NOMO-1 (cell line): Measurements from ENCODE around the gene KCNV2.

Source experiments
- DNase-seq, 2 experiments: peaks; one replicate each; lab custom pipeline; 2025; ENCODE audit not compliant: unreplicated experiment in 2 of 2; lab: John Stamatoyannopoulos, UW

Gene KCNV2

DNA sequence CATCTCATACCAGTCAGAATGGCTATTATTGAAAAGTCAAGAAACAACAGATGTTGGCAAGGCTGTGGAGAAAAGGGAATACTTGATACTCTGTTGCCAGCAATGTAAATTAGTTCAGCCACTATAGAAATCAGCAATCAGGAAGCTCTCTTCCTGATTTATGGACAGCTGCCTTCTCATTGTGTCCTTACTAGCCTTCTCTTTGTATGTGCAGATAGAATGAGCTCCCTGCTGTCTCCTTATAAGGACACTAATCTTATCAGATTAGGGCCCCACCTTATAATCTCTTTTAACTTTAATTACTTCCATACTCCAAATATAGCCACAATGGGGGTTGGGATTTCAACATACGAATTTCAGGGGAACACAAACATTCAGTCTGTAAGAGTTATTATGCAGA is 38.0 kb downstream of the KCNV2 start:
- no peak for DNase-seq

DNA sequence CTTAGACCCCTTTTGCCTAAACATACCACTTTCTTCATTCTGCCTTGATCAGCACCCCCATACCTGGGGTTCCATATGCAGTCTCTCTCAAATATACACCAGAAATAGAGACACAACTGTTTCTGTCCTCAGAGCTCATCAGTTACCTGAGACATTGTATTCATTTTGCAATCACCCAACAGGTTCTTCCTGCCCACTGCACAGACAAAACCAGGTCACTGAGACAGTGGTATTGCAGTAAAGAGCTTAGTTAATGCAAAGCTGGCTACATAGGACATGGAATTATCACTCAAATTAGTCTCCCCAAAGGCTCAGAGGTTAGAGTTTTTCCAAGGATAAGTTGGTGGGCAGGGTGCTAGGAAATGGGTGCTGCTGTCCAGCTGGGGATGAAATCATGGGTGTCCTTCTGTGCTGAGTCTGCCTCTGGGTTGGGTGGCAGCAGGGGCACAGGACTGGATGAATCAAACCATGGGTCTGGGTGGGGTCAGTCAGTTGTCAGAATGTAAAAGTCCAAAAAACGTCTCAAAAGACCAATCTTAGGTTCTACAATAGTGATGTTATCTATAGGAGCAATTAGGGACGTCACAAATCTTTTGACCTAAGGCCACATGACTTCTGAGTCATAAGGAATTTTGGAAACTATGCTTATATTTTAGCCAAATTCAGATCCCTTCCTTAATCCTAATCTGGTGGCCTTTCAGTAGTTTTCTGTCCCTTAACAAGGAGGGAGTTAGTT is 41.0 kb downstream of the KCNV2 start:
- no peak for DNase-seq

DNA sequence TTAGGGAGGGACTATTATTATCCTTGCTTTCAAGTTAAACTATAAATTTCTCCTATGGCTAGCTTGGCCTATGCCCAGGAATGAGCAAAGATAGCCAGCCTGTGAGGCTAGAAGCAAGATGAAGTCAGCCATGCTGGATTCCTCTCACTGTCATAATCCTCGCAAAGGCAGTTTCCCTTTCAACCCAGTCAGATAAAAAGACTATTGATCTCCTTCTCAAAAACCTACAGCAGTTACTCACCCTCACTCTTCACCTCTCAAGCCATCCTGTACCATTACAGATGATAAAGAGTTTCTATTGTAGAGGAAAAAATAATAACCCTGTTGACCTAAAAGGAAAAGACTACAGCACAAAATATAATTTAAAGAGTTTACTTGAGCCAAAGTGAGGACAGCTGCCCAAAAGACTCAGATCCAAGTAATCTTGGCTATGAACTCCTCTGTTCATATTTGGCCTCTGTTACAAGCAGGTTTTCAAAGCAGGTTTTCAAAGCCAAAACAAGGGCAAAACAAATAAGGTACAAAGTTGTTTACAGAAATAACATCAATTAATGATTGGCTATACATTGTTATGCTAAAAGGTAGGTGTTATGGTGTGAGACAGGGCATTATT is 41.7 kb downstream of the KCNV2 start:
- DNase-seq: no peak

DNA sequence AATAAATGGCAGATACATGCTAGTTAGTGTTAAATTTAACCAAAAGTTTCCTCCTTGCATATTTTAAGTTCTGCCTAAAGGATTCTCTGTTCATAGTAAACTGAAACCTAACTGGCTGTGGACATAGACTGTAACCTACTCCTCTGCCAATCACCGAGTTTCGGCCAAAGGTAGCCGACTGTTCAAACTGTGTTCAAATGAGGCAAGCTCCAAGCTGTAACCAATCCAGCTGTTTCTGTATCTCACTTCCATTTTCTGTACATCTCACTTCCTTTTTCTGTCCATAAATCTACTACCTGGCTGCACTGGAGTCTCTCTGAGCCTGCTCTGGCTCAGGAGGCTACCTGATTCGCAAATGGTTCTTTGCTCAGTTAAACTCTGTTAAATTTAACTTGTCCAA is 44.1 kb downstream of the KCNV2 start:
- peak in 1 of 2 experiments; percentile 12 for DNase-seq

DNA sequence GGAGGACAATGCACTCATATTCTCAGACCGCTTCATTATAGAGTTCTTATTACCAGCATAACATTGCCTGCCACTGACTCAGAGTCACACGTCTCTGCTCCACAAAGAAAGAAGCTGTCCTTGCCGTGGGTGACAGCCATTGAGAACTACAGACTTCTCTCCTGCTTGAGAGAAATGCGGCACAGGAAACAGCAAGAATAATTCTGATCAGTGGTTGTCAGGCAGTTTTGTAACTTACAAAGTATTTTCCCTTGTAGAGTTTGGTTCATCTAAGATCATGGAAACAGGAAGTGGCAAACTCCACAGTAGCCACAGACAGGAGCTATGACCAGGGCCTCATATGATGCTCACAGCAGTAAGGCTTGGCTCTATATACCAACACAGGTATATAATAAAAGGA is 47.0 kb downstream of the KCNV2 start:
- peak; percentile 7 to 50 for DNase-seq

DNA sequence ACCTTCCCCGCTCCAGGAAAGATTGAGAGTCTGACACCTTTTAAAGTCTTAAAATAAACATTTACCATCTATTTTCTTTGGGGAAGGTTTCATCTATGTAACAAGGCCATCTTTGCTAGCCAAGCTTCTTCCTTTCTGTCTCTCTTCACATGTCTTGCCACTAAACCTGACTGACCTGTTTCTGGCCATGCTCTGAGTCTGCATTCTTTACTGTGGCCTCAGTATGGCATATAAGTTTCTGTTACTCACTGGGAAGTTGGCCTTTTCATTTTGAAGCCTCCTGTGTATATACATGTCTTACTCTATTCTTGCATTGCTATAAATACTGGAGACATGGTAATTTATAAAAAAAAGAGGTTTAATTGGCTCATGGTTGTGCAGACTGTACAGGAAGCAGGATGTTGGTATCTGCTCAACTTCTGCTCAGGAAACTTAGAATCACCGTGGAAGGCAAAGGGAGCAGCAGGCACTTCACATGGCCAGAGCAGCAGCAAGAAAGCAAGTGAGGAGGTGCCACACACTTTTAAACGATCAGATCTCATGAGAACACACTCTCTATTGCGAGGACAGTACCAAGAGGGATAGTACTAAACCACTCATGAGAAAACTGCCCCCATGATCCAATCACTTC is 48.1 kb downstream of the KCNV2 start:
- DNase-seq: no peak

DNA sequence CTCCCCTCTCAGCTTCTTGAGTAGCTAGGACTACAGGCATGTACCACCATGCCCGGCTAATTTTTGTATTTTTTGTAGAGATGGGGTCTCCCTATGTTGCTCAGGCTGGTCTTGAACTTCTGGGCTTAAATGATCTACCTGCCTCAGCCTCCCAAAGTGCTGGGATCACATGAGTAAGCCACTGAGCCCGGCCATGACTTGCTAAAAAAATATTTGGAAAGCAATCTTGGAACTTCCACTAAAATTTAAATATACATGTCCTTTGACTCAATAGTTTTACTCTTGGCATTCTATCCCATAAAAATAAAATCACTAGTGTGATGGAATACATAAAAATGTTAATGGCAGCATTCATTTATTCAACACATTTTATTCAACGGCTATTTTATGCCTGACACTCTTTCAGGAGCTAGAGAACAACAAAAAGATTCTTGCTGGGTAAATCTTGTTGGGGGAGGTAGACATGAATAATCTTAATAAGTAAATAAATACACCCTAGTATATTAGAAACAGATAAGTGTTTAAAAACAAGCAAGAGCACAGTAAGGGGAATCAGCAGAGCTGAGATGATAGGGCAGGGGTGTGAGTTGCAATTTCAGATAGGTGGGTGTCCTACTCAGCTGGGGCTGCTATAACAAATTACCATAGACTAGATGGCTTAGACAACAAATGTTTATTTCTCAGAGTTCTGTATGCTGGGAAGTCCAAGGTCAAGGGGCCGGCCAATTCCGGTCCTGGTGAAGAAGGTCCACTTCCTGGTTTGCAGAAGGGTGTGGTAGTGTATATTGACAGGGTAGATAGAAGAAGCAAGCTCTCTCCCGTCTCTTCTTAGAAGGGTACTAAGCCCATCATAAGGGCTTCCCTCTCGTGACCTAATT is 50.7 kb downstream of the KCNV2 start:
- DNase-seq: no peak

DNA sequence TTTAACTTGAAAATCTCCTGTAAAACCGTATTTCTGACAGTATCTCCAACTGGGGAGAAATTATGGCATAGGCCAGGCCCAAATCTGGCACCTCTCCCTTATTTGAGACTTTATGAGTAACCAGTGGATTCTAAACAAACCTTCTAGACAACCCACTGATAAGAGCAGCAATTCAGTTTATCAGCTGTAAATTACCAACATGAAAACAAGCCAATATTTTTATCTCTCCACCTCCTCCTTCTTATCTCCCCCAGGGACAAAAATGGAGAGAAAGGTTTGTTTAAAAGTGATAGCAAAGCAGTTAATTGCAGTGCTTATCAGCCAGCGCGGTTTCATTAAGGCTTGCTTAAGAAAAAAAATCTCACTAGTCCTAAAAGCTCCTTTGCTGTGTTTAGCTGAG is 53.8 kb downstream of the KCNV2 start:
- no peak for DNase-seq

DNA sequence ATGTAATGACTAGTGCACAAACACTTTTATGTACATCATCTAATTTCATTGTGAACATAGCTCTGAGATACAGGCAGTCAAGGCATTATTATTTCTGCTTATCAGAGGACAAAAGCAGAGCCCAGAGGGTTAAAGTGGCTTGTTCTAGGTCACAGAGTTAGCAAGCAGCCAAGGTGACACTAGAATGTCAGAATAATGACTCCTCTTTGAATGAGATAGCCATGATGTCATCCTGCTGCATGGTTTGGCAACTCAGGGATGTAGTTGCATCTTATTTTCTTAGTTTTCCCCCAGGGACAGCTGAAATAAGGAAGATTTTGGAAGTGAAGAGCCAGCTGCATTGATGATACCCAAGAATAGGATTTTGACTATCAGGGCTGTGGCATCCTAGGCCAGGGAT is 54.4 kb downstream of the KCNV2 start:
- no peak for DNase-seq

DNA sequence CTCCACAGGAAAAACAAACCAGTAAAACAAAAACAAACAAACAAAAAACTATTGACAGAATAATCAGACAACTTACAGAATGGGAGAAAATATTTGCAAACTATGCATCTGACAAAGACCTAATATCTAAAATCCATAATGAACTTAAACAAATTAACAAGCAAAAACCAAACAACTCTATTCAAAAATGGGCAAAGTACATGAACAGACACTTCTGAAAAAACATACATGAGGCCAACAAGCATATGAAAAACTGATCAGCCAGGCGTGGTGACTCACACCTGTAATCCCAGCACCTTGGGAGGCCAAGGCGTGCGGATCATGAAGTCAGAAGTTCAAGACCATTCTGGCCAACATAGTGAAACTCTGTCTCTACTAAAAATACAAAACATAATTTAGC is 60.1 kb downstream of the KCNV2 start:
- DNase-seq: no peak

DNA sequence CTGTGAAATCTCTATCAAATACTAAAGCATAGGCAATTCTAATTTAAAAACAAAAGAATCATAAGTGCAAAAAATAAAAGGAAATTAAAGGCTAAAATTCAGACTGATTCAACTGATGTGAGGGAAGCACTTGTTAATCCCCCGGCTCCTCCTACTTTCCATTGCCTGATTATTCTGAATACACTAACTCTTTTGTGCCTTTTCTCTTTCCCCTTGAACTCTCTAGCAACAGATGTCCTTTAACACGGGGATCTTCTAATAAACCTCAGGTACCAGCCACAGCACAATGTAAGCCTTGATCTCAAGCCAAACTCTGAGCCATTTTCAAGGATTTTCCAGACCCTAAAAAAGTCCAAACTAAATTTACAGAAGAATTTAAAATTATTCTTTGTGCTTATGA is 61.5 kb downstream of the KCNV2 start:
- DNase-seq: no peak
